Lower leg skin (tissue), 4 donors: ENCODE measurements around the gene PSMF1. TPM values are rescaled to one million over a fixed set of nuclear protein-coding genes. Genes with fewer than 3 reads are reported as not detected.
A peak's percentile ranks its signal among the peaks of the same experiment; 100 is the strongest.

Source experiments
- DNase-seq, 2 donors: peaks; one replicate each; pipeline ENCODE4 v3.0.0-alpha.2; 2019; ENCODE audit warnings: low spot score in 2 of 2
- H3K4me3 ChIP-seq: fragments of 200-600 bp; sonication (generic); 2 replicates; pipeline ENCODE4 v1.5.1; 2017; ENCODE audit warnings: mild to moderate bottlenecking, low read depth; ENCODE audit not compliant: poor library complexity, severe bottlenecking
- POLR2A ChIP-seq, 2 donors: fragments of 450-650 bp; IDR thresholded peaks; one replicate each; pipeline ENCODE4 v1.6.1; 2016 to 2017; ENCODE audit warnings: antibody characterized with exemption in 2 of 2, mild to moderate bottlenecking in 1 of 2, moderate library complexity in 1 of 2
- WGBS, 2 donors: methylation state at CpG; one replicate each; pipeline ENCODE4 v1.1.5; 2018; 5-methylcytosine and 5-hydroxymethylcytosine counted together
- intact Hi-C: fragments of 100-400 bp; cut with DNase I; formaldehyde crosslinking; loops from one replicate; pipeline ENCODE4 v1.15.0; 2023; ENCODE audit warnings: low total_unique reads
- total RNA-seq, 4 donors: library from RNA; depleted of rRNA; stranded (reverse); fragments of >200 nt; gene quantifications; one replicate each; pipeline ENCODE4 v1.1.0, GENCODE V29; 2016
- TF ChIP-seq, protein P1 (sequence below), 3 donors: fragments of 450-650 bp; IDR thresholded peaks; one replicate each; pipeline ENCODE4 v1.5.1; 2016; ENCODE audit warnings: antibody characterized with exemption in 3 of 3, mild to moderate bottlenecking in 3 of 3, moderate library complexity in 2 of 3

PSMF1 gene
- total RNA-seq, 4 donors from 2014 or later: 82.7 to 270 (median 94.7) TPM

DNA sequence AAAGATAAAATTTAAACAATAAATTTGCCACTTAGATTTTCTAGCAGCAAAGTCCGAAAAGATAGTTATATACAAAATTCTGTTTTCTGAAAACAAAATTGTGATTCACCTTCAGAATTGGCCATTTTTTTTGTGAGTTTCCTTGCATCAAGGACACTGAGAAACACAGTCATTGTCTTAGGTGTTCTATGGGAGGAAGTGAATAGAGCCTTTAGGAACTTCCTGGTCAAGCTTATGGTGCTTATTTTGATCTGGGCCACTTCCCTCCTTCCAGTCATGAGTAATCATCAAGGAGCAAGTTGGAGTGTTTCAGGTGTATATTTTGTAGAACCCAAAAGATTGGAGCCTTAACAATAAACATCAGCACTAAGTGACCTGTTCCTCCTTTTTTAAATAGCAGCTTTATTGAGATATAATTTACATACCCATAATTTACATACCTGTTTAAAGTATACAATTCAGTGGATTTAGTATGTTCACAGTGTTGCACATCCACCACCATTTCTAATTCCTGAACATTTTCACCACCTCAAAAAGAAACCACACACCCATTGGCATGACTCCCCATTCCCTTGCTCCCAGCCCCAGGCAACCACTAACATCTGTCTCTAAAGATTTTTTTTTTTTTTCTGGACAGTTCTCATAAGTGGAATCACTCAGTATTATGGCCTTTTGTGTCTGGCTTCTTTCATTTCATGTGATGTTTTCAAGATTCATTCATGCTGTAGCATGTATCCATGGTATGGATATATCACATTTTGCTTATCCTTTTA is 48.7 kb downstream of the PSMF1 start:
- no peak for DNase-seq
- H3K4me3 ChIP-seq: no peak overlapping the region
- intact Hi-C loops: no loop called here
- WGBS, 2 donors: 90 to 93% methylated on average over 1 of the region's 1 CpG
- TF ChIP-seq, protein P1, sequence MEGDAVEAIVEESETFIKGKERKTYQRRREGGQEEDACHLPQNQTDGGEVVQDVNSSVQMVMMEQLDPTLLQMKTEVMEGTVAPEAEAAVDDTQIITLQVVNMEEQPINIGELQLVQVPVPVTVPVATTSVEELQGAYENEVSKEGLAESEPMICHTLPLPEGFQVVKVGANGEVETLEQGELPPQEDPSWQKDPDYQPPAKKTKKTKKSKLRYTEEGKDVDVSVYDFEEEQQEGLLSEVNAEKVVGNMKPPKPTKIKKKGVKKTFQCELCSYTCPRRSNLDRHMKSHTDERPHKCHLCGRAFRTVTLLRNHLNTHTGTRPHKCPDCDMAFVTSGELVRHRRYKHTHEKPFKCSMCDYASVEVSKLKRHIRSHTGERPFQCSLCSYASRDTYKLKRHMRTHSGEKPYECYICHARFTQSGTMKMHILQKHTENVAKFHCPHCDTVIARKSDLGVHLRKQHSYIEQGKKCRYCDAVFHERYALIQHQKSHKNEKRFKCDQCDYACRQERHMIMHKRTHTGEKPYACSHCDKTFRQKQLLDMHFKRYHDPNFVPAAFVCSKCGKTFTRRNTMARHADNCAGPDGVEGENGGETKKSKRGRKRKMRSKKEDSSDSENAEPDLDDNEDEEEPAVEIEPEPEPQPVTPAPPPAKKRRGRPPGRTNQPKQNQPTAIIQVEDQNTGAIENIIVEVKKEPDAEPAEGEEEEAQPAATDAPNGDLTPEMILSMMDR (IDR thresholded peaks at IDR 0.05): no peak
- TF ChIP-seq POLR2A (IDR thresholded peaks at IDR 0.05): no peak

DNA sequence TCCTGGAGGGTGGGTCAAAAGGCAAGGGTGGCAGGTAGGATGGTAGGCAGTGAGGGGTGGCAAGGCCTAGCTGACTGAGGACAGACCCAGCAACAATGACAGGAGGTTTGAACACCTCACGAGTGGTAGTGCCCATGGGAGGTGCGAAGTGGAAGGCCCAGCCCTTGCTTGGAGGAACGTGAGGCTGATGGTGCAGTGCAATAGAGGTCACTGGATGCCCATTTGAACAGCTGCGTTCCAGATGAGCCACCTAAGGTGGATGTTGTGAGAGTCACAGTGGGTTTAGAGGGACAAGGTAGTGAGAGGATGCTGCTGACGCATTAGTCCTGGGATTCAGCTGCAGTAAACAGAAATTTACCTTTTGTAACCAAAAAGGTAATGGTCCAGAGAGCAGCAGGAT is 50.8 kb downstream of the PSMF1 start:
- no peak for DNase-seq
- TF ChIP-seq, protein P1 (IDR thresholded peaks at IDR 0.05): no peak
- TF ChIP-seq POLR2A (IDR thresholded peaks at IDR 0.05): no peak
- intact Hi-C loops: no loop called here
- WGBS, 2 donors: 95 to 97% methylated on average over 5 of the region's 5 CpGs
- no peak overlapping the region for H3K4me3 ChIP-seq

DNA sequence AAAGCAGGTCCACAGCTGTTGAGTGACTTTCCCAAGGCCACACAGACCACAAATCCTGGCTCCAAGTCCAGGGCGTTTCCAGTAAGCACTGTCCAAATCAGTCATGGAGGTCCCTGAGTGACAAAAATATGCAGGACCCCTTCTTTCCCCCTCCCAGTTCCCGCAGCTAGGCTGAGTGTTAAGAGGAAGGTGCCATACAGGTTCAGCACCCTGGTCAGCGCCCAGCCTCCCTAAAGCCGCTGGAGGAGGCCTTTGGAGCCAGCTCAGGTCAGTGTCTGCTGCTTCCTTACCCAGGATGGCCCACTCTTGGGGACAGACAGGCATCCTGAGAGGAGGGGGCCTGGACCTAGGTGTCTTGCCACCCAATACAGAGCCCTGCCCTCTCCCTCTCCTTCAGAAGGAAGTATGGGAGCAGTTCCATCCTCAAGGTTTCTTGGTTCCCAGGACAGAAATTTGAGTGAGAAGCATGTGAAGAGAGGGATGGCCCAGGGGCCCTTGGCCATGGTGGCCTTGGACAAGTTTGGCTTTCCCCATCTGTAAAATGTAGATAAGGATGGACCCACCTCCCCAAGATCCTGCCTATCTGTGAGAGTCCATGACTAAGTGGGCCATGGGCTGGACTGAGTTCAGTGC is 53.2 kb downstream of the PSMF1 start:
- intact Hi-C loops: no loop called here
- H3K4me3 ChIP-seq: no peak overlapping the region
- TF ChIP-seq, protein P1 (IDR thresholded peaks at IDR 0.05): no peak
- no peak for TF ChIP-seq POLR2A (IDR thresholded peaks at IDR 0.05)
- DNase-seq: no peak
- 66 to 81% methylated on average over 2 to 4 of the region's 4 CpGs for WGBS, 2 donors

DNA sequence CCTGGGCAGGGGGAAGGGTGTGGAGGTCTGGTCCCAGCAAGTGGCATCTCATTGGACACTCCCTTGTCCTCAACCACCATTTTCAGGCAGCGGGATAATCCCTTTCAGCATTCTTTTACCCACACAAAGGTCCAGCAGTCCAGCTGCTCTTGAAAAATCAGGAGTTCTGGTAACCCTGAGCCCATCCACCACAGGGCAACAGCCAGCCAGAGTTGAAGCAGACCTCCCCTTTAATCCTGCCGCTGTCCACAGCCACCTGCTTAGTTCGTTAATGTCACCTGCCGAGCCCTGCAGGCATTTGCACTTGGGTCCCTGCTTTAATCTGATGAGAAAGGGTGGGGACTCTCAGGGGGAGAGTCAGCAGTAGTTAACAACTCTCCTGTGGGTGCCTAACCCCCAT is 55.3 kb downstream of the PSMF1 start:
- H3K4me3 ChIP-seq: no peak overlapping the region
- intact Hi-C loops: no loop called here
- 84 to 88% methylated on average over 4 of the region's 4 CpGs for WGBS, 2 donors
- no peak for DNase-seq
- TF ChIP-seq, protein P1 (IDR thresholded peaks at IDR 0.05): no peak
- no peak for TF ChIP-seq POLR2A (IDR thresholded peaks at IDR 0.05)

DNA sequence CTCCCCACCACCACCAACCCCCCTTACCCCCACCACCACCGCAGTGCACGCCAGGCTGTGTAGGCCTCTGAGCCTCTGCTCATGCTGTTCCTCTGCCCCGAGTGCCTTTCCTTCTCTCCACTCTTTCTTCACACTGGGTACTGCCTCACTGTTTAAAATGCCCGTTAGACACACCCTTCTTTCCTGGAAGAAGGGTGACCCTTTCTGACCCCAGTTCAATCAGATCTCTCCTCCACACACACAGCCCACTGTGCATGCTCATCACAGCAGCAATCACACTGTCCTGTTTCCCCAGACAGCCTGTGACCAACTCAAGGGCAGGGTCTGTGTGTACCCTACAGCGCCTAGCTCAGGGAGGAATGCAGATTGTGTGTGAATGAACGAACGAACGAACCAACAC is 56.4 kb downstream of the PSMF1 start:
- TF ChIP-seq POLR2A (IDR thresholded peaks at IDR 0.05): no peak
- TF ChIP-seq, protein P1 (IDR thresholded peaks at IDR 0.05): no peak
- 90 to 93% methylated on average over 8 of the region's 8 CpGs for WGBS, 2 donors
- no peak overlapping the region for H3K4me3 ChIP-seq
- intact Hi-C loops: no loop called here
- peak in 1 of 2 donors; percentile 53 for DNase-seq
